Calu3 (cell line): ENCODE data around the gene LYPD6B. TPM values are rescaled to one million over a fixed set of nuclear protein-coding genes. Genes with fewer than 3 reads are reported as not detected.

Source experiments
- BruUV-seq: library from RNA; stranded (reverse); fragments of 400-500 nt; replicated peaks from 2 replicates; lab custom pipeline; 2021; lab: Mats Ljungman, UMichigan
- CTCF ChIA-PET: fragments of 300-600 bp; sonication (Branson Sonifier 250); formaldehyde crosslinking; loops from one replicate; lab custom pipeline; 2022; ENCODE audit warnings: antibody characterized with exemption; lab: Charles Lee
- DNase-seq: peaks from one replicate; pipeline ENCODE4 v3.0.0; 2022
- H3K27ac Mint-ChIP-seq: one replicate; pipeline ENCODE4 v1.8.0; 2022; ENCODE audit warnings: mixed read lengths; ENCODE audit not compliant: unreplicated experiment
- H3K27me3 Mint-ChIP-seq: one replicate; pipeline ENCODE4 v1.8.0; 2022; ENCODE audit warnings: mixed read lengths; ENCODE audit not compliant: unreplicated experiment
- H3K36me3 Mint-ChIP-seq: one replicate; pipeline ENCODE4 v1.8.0; 2022; ENCODE audit warnings: mild to moderate bottlenecking, moderate library complexity, mixed read lengths; ENCODE audit not compliant: insufficient read depth, unreplicated experiment
- H3K4me1 Mint-ChIP-seq: one replicate; pipeline ENCODE4 v1.8.0; 2022; ENCODE audit warnings: mild to moderate bottlenecking, low read depth, mixed read lengths; ENCODE audit not compliant: unreplicated experiment
- H3K4me3 Mint-ChIP-seq: one replicate; pipeline ENCODE4 v1.8.0; 2022; ENCODE audit warnings: mild to moderate bottlenecking, low read depth, moderate library complexity, mixed read lengths; ENCODE audit not compliant: unreplicated experiment
- H3K9me3 Mint-ChIP-seq: one replicate; pipeline ENCODE4 v1.8.0; 2022; ENCODE audit warnings: low read depth, mixed read lengths; ENCODE audit not compliant: unreplicated experiment
- intact Hi-C: fragments of 100-400 bp; cut with micrococcal nuclease; formaldehyde crosslinking; loops from one replicate; pipeline ENCODE4 v1.10.0; 2022; ENCODE audit not compliant: unreplicated experiment
- total RNA-seq: library from RNA; stranded (reverse); gene quantifications from 2 replicates; pipeline ENCODE4 v1.2.3, GENCODE V29; 2022
- TF ChIP-seq, protein P1 (sequence below): fragments of 200-600 bp; IDR thresholded peaks from one replicate; pipeline ENCODE4 v1.8.0; 2022; ENCODE audit warnings: antibody characterized with exemption; ENCODE audit not compliant: unreplicated experiment

The LYPD6B gene
- total RNA-seq, 1 experiment from 2014 or later = 0.87 TPM

DNA sequence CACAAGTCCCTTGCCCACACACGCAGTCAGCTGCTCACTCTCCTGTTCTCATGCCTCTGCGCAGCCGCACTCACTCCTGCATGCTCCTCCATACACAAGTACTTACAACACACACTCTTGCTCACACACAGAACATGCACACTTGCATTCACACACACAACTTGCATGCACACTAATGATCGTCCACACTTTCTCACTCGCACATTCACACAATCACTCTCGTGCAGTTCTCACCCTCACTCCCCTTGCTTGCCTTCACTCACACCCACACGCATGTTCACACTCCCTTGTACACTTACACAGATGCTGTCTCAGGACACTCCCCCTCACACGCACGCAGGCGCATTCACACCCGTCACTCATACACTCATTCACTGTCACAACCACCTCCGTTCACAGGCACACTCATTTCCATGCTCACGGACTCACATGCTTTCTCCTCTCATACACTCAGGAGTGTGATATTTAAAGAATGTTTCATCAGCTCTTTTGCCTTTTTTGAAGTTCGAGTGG lies 36.1 kb upstream of the LYPD6B start:
- CTCF ChIA-PET = no interaction called here
- H3K9me3 Mint-ChIP-seq = no peaks in the 10 kb centered on the region
- H3K27ac Mint-ChIP-seq = no peak overlapping the region
- TF ChIP-seq, protein P1, sequence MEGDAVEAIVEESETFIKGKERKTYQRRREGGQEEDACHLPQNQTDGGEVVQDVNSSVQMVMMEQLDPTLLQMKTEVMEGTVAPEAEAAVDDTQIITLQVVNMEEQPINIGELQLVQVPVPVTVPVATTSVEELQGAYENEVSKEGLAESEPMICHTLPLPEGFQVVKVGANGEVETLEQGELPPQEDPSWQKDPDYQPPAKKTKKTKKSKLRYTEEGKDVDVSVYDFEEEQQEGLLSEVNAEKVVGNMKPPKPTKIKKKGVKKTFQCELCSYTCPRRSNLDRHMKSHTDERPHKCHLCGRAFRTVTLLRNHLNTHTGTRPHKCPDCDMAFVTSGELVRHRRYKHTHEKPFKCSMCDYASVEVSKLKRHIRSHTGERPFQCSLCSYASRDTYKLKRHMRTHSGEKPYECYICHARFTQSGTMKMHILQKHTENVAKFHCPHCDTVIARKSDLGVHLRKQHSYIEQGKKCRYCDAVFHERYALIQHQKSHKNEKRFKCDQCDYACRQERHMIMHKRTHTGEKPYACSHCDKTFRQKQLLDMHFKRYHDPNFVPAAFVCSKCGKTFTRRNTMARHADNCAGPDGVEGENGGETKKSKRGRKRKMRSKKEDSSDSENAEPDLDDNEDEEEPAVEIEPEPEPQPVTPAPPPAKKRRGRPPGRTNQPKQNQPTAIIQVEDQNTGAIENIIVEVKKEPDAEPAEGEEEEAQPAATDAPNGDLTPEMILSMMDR = no peak
- intact Hi-C loops = no loop called here
- H3K36me3 Mint-ChIP-seq = no peaks in the 10 kb centered on the region
- no peak overlapping the region for H3K4me3 Mint-ChIP-seq
- no TSS peak for BruUV-seq
- H3K27me3 Mint-ChIP-seq = peaks cover 87% of the 10 kb centered on the region
- no peaks in the 10 kb centered on the region for H3K4me1 Mint-ChIP-seq
- DNase-seq = no peak

DNA sequence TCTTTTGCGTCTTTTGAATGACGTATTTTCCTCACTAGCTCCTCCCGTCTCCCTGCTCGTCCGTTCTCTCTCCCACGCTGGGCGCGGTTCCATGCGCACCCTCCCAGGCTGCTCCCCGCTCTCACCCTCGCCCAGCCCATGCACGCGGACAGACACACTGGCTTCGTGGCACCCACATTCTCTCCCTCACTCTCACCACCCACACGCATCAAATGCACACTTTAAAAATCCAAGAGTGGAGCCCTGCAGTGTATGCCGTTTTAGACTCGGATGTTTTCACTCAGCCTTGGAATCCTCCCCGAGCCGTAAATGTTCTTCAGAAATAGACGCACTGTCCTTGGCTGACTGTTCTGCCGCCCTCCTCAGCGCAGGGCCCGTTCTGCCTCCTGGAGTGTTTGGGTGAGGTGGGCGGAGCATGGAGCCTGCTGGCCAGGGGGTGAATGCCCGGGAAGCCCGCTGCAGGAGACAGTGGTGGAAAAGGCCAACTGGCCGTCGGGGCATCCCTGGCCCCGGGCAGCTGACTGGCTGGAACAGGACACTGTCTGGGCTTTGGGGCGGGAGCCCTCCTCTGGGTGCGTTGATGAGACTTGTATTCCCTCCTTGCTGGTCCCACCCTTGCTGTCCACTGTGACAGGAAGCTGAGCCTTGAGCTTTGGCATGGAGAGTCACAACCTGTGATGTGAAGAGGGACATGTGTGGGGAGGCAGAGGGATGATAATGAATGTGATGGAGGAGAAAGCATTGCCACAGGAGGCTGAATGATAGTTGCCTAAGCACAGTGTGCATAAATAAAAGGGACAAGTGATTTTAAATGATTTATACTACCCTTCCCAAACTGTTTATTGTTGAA lies 35.4 kb upstream of the LYPD6B start:
- intact Hi-C loops = no loop called here
- BruUV-seq = no TSS peak
- no peaks in the 10 kb centered on the region for H3K4me1 Mint-ChIP-seq

DNA sequence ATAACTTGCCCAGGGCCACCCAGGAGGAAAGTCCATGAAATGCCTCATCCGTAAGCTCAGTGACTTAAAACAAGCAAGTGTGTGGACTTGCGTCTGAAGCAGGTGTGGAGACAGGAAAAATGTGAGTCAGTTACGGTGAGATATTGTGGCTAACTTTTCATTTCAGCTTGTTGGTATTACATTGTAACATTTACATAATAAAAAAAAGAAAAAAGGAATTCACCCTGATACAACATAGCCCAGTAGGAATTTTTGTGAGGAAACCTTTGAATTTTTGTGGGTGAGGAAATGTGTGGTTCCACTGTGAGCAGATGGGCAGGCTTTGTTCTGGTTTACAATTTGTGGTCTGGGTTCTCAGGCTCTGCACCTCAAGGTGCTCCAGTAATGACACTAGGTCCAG lies 33.7 kb upstream of the LYPD6B start:
- H3K4me1 Mint-ChIP-seq = no peaks in the 10 kb centered on the region
- peaks cover 64% of the 10 kb centered on the region for H3K27me3 Mint-ChIP-seq
- no peaks in the 10 kb centered on the region for H3K36me3 Mint-ChIP-seq
- H3K27ac Mint-ChIP-seq = no peak overlapping the region
- CTCF ChIA-PET = no interaction called here
- H3K4me3 Mint-ChIP-seq = no peak overlapping the region
- BruUV-seq = no TSS peak
- intact Hi-C loops = no loop called here
- no peaks in the 10 kb centered on the region for H3K9me3 Mint-ChIP-seq
- no peak for DNase-seq
- TF ChIP-seq, protein P1 = no peak

More for the DNA sequence above, 35.4 kb upstream of the LYPD6B start:
- Mint-ChIP-seq H3K9me3 (no peaks in the 10 kb centered on the region), H3K27me3 (peaks cover 80% of the 10 kb centered on the region), H3K36me3 (no peaks in the 10 kb centered on the region), H3K4me3 (no peak overlapping the region), H3K27ac (no peak overlapping the region)
- CTCF ChIA-PET = no interaction called here
- TF ChIP-seq, protein P1 = no peak
- DNase-seq = no peak

DNA sequence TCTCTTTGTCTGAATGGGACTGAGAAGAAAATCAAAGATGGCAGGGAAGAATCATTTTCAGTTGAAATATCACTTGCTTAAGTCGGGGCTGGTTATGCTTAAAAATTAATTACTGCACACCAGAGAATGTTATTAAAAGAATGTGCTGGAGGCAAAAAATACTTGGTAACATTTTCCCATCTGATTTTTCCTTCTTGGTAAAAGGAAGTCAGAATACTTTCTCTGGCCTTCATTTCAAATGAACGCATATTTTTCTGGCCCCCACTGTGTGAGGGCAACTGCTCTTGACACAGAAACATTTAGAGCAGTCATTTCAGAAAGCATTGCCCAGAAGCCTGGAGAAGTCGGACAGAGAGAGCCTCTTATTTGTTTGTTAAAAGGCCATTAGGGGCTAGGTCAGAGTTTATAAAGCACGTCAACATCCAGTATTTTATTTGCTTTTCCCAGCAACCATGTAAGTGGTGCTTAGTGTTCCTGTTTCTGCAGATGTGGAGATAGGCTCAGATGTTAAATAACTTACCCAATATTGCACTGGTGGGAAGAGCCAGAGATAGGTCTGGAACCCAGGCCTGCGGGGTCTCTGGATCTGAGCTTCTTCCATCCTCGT lies 32.9 kb upstream of the LYPD6B start:
- Mint-ChIP-seq H3K27me3 (peaks cover 57% of the 10 kb centered on the region), H3K9me3 (no peaks in the 10 kb centered on the region), H3K4me3 (no peak overlapping the region), H3K36me3 (no peaks in the 10 kb centered on the region), H3K27ac (no peak overlapping the region), H3K4me1 (no peaks in the 10 kb centered on the region)
- no peak for DNase-seq
- intact Hi-C loops = no loop called here
- TF ChIP-seq, protein P1 = no peak
- CTCF ChIA-PET = no interaction called here
- no TSS peak for BruUV-seq
